Stimulated activated CD4-positive, alpha-beta T cell treated with anti-CD3 and anti-CD28 coated beads, Interleukin-1b, Interleukin-23, amount 100 ng/mL, for 4 hours (primary cell): ENCODE data around the gene KCNK17.

Experiments used
- DNase-seq, 2 donors: peaks; one replicate each; pipeline ENCODE4 v3.0.0-alpha.2; 2020; ENCODE audit warnings: low read depth in 2 of 2

KCNK17 gene

GRCh38 chr6:39335780-39336545, 21.7 kb upstream of the KCNK17 start:
- DNase-seq, result no peak

GRCh38 chr6:39333644-39334438, 19.6 kb upstream of the KCNK17 start:
- DNase-seq, result no peak

DNA sequence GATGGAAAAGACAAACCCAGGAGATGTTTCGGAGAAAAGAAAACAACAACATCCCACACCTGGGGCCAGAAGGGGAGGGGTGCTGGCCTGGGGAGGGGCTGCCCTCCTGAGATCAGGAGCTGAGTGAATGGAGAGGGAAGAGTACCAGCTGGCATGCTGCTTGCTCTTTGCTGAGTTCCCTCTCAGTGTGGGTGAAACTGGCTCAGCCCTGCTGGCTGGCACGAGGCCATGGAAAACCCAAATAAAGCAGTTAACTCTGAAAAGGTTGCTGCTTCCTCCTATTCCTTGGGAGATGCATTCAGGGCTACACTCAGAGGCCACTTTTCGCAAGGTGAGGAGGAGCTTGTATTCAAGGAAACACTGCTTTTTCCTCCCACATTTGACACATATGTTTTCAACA, 16.3 kb upstream of the KCNK17 start:
- DNase-seq, result no peak

GRCh38 chr6:39330057-39330456, 15.8 kb upstream of the KCNK17 start:
- DNase-seq, result no peak

- DNase-seq, result no peak
These were observed 13.8 kb upstream of the KCNK17 start for GRCh38 chr6:39328066-39328465.

GRCh38 chr6:39327507-39327906, 13.3 kb upstream of the KCNK17 start:
- DNase-seq, result no peak

- DNase-seq, result no peak
These were observed 8.2 kb upstream of the KCNK17 start, which contains the start of gene KCNK16 for GRCh38 chr6:39322306-39322850. TSS of gene KCNK16 (minus strand) at chr6:39322702. CDS start at chr6:39322540, 162 bp downstream.

- DNase-seq, result no peak
These were observed 7.5 kb upstream of the KCNK17 start for GRCh38 chr6:39321761-39322160.

- no peak for DNase-seq
These were observed 6.3 kb upstream of the KCNK17 start for GRCh38 chr6:39320363-39320984.

DNA sequence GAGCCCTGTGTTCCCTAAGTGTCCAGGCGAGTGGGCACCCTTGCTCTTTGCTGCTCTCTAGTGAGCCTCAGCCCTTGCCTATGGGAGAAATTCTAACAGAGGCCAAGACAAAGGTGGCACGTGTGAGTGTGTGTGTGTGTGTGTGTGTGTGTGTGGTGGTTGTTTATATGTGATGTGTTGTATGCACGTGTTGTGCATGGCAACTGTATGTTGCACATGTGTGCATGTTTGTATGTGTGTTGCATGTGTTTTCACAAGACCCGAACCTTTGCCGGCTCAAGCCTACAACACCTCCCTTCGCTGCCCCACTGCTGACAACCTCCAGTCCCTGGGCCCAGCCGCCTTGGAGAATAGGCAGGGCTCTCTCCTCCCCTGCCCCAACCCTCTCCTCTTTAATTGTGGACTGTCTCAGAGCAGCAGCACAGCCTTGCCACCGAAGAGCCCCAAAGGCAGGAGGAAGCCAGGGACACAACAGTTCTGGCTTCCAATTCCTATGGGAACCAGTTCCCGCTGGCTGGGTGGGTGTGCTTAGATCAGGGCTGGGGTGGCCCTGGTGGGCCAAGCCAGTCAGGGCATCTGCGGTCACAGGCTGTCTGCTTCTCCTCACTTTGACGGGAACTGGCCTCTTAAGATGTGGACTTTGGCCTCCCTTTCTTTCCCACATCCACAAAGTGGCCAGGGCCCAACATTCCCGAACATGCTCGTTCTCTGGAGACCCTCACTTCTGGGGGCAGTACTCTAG, 5.6 kb upstream of the KCNK17 start:
- no peak for DNase-seq

DNA sequence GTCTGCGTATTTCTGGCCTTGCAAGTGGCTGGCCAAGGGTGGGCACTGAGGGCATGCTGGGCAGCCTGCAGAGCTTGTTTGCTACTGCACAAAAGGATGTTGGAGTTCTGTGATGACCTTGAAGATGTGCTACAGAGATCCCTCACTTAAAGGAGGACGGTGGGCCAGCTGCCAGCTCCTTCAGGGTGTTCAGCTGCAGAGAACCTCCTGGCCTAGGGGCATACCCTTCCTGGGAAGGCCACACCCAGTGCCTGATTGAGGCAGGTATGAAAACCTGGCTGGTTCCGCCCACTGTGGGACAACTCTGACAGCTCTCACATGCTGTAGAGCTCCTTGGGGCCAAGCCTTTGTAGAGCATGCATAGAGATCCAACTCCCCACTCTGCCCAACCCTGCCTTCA, 3.0 kb upstream of the KCNK17 start:
- no peak for DNase-seq

DNA sequence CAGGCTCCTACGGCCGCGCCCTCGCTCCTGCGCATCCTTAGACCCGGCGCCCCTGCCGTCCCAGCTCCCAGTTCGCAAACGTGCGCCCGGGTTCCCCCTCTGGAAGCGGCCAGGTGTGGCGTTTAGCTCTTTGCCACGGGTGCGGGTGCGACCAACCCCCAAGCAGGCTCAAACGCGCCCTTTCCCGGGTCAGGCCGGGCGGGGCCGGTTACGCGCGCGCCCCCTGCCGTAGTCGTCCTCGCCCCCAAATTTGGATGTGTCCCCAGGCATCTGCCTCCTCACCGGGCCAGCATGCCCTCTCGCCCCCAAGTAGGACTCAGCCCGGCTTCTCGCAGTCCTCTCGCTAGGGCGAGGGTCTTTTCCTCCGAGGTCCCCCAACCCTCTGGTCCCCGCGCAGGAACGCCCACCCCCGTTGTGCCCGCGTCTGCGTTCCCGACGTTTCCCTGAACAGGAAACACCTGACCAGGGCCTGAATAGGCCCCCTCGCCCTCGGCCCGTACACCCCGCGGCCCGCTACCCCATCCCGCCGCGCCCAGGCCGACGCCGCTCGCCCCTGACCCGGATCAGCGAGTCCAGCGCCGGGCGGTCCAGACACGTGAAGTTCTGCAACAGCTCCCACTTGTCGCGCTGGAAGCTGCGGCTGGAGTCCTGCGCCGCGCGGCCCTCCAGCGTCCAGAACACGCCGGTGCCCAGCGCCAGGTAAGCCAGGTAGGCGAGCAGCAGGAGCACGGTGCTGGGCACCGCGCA, 520 bp downstream of the KCNK17 start:
- DNase-seq, result no peak

GRCh38 chr6:39312912-39313525, 1.2 kb downstream of the KCNK17 start:
- no peak for DNase-seq

GRCh38 chr6:39310542-39310941, 3.7 kb downstream of the KCNK17 start:
- DNase-seq, result no peak

DNA sequence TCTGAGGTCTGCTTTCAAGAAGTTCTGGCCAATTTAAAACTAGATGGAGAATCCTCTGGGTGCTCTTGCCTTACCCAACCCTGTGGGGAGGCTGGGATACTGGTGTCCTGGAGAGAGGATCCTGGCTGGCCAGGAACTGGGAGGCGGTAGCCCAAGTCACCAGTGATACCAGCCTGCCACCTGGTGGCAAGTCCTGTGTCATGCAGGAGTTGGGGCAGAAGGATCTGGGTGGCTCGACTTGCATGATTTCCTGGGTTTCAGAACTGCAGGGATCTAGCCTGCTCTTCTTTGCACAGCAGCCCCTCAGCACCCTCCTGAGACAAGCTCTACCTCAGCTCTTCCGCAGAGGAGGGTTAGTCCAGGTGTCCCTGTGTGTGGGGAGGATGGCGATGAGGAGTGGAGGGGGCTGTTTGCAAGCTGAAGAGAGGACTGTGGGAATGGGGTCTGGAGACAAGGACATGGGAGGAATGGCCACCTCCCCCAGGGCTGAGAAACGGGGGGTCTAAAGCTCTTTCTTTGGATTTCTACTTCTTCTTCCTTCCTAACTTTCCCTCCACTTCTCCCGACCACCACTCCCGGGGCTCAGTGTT, 4.2 kb downstream of the KCNK17 start:
- DNase-seq, result peak; percentile 26 to 28

DNA sequence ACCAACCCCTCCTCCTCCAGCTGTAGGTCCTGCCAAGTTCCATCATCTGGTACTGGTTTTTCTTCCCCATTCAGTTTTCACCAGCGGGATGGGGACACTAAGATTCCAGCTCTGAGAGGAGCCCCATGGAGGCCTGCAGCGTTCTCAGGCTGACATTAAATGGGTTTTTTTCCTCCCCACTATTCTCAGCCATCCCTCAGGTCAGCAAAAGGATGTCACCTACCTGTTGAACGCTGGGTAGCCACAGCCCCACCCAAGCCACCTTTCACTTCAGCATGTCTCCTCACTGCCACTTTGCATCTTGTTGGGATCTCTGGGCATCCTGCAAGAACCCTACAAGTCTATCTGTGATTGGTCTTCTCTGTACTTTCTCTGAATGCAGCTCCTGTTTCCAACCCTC, 6.8 kb downstream of the KCNK17 start:
- no peak for DNase-seq

DNA sequence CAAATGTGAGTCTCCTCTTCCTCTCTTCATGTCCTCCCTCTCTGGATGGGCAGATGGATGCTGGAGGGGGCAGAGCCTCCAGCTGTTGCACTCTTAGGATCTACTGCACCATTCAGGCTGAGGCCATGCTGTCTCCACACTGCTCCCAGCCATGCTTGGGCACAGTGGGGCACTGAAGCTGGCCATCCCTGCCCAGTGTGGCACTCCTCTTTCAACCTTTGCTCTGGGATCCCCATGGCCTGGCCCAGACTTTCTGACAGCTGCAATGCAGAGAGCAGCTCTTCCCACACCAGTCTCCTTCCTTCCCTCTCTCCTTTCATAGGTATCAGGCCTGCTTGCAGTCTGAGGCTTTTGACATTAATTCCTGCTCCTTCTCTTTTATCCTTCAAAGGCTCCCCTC, 9.3 kb downstream of the KCNK17 start:
- no peak for DNase-seq

GRCh38 chr6:39303425-39304153, 10.6 kb downstream of the KCNK17 start:
- no peak for DNase-seq

GRCh38 chr6:39302669-39303424, 11.4 kb downstream of the KCNK17 start:
- DNase-seq, result peak; percentile 79 to 86
